Measurements from ENCODE around the gene MEGF11.

MEGF11 gene

DNA sequence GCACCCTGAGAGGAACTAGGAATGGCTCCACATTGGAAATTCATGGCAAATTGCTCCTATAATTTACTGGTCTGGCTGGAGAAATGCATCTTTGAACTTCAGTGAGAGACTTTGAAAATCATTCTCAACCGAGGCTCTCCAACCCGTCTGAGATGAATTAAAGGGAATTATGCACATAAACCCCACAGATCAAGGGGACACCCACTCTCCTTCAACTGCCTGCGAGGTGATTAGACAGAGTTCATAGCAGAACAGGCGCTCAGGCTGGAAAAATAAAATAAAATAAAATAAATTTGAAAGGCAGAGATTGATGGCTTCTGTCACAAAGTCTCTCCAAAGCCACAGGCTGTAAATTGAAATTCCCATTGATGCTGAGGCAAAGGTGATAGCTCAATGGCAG, 37.7 kb downstream of the MEGF11 start:
- no peak for DNase-seq (ENCODE audit: low read depth)

GRCh38 chr15:66214246-66214645, 39.3 kb downstream of the MEGF11 start:
- DNase-seq (ENCODE audit: low read depth) = no peak

GRCh38 chr15:66212563-66212921, 41.0 kb downstream of the MEGF11 start:
- DNase-seq (ENCODE audit: low read depth) = no peak

DNA sequence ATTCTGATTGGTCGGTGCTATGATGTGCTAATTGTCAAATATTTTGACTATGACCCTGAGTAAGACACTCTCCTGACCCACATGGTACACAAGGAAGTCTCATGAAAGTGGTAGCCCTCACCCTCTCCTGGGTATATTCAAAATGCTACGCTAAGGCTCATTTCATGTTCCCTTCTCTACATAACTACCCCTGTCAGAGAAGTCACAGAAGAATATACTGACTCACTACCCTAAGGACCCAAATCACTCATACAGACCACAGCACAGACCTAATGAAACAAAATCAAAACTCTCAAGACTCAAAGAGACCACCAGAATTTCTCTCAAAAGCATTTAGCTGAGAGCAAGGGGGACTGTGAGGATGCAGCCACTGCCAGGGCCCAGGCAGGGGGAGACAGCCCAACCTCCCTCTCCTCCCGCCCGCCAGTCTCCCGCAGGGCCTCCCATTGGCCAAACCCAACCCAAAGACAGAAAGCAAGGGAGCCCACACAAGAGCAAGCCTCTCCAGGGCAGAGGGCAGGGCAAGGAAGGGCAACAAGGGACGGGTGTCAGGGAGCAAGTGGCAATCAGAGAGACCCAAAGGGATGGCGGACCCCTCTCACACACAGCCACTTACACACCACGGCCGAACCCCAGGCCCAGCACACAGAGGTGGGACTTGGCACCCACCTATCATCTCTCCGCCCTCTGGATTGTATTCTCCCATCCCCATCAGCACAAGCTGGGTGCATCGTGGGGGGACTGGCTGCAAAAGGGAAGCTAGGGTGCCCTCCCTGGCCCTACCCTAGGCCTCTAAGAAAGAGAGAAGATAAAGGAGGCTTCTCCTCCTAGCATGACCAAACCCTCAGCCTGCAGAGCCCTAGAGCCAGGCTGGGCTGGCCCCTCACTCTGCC, 41.6 kb downstream of the MEGF11 start:
- no peak for DNase-seq (ENCODE audit: low read depth)

- DNase-seq (ENCODE audit: low read depth) = no peak
These were observed 42.9 kb downstream of the MEGF11 start for GRCh38 chr15:66210684-66211083.

DNA sequence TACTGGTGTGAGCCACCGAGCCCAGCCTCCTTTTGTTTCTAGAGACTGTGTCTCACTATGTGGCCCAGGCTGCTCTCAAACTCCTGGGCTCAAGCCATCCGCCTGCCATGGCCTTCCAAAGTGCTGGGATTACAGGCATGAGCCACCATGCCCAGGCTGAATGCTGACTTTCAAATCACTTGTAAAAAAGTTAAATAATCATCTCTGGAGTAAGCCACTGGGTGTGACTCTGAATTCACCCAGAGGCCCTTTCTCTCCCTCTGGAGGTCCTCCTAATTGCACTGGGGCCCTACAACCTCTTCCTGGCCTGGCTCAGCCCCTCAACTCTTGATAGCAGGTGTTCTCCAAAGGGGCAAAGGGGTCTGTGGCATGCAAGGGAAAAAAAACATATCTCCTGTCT, 54.8 kb downstream of the MEGF11 start:
- no peak for DNase-seq (ENCODE audit: low read depth)

DNA sequence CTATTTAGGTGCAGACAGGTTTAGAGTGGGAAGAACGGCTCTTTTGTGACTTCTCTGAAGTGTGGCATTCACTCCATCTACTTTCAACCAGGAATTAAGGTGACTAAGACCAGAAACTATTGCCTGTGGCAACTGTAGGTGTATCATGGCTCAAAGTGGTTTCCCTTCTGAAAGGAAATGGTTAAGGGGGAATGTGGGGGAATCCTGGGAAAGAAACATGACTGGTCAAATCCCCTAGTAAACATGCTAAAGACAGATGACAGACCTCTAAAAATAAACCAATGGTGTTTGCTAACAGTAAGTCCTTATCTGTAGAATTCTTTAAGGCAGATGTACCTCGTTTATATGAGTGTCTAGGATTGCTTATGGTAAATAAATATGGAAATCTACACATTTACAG, 56.9 kb downstream of the MEGF11 start:
- no peak for DNase-seq (ENCODE audit: low read depth)

- no peak for DNase-seq (ENCODE audit: low read depth)
These were observed 57.8 kb downstream of the MEGF11 start for GRCh38 chr15:66195621-66196230.

GRCh38 chr15:66193066-66193465, 60.5 kb downstream of the MEGF11 start:
- DNase-seq (ENCODE audit: low read depth) = no peak

GRCh38 chr15:66190746-66191145, 62.8 kb downstream of the MEGF11 start:
- DNase-seq (ENCODE audit: low read depth) = no peak

GRCh38 chr15:66189291-66189690, 64.3 kb downstream of the MEGF11 start:
- DNase-seq (ENCODE audit: low read depth) = no peak

DNA sequence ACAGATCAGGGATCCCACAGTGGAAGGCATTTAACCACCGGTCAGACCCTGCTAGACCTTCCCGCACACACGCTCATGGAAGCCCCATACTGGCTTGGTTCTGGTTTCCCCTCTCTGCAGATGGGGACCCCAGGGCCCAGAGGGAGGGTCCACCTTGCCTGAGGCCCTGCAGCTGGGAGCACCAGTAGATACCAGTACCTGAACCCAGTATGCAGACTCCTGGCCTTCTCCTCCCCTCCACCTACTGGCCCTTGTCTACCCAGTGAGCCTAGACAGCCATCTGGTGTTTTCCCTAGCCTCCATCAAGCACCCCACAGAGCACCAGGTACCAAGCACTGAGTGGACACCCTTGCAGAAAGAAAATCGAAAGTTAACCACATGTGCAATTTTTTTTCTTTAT, 65.1 kb downstream of the MEGF11 start:
- DNase-seq (ENCODE audit: low read depth) = no peak

DNA sequence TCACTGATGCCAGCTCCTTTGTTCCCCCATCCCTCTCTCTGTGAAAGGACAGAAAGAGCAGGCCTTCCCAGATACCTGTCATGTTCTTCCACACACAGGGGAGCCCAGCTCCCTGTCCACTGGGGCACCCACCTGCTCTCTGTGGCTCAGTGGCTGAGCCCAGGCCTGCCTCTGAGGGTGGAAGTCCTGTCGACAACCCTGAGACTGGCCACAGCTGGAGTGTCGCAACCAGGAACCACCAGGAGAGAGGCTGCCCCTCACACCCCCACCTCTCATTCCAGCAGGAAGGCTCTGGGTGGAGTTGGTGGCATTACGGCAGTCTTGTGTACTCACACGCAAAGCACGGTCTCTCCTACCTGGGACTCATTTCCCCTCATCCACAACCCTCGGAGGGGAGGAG, 66.3 kb downstream of the MEGF11 start:
- DNase-seq (ENCODE audit: low read depth) = no peak

- no peak for DNase-seq (ENCODE audit: low read depth)
These were observed 67.3 kb downstream of the MEGF11 start for GRCh38 chr15:66186049-66186825.

DNA sequence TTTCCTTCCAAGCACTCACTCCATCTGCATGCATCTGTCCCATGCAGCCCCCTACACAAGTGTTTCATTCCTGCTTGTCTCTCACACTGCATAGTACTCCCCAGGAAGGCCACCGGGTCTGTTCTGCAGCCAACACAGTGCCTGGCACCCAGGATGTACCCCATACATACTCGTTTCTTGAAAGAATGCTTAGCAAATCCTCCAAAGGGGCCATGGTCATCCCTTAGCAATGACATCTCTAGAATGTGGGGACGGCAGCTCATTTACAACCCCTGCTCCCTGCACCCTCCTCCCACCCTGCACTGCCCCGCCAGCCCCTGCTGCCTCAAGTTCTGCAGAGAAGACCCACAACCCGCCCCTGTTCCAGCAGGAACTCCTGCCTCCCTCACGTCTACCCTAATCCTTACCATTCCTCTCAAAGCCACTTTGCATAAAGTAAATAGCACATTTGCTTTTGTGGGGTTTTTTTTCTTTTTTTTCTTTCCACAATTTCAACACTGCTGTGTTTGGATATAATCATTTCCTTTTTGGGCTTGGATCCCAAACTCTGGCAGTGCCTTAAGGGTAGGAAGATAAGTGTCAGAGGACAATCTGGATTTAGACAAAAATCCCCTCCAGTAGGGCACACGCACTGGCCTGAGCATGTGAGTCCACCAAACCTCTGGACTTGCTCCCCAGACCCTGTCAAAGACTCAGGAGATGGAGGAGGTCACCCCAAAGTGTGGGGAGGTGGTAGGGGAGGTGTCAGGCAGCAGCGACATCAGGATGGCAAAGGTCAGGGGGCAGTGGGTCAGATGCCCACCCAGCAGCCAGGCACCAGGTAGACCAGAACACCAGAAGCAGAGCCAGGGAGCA, 68.4 kb downstream of the MEGF11 start:
- DNase-seq (ENCODE audit: low read depth) = no peak

DNA sequence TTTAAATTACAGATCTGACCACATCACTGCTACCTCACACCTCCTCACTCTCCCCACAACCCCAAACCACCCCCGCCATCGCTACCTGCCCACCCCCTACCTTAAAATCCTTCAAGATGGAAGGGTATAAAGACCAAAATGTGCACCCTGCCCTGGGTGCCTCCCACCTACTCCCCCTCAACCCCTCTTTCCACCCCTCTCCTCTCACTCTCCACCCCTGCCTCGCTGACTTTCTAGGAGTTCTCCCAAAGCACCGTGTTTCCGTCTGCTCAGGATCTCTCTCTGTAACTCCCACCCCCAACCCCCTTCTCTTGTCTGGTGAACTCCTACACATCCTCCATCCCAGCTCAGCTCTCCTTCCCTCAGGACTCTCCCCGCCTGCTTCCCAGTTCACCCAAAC, 69.1 kb downstream of the MEGF11 start:
- DNase-seq (ENCODE audit: low read depth) = no peak

- DNase-seq (ENCODE audit: low read depth) = no peak
These were observed 72.9 kb downstream of the MEGF11 start for GRCh38 chr15:66180531-66181097.

DNA sequence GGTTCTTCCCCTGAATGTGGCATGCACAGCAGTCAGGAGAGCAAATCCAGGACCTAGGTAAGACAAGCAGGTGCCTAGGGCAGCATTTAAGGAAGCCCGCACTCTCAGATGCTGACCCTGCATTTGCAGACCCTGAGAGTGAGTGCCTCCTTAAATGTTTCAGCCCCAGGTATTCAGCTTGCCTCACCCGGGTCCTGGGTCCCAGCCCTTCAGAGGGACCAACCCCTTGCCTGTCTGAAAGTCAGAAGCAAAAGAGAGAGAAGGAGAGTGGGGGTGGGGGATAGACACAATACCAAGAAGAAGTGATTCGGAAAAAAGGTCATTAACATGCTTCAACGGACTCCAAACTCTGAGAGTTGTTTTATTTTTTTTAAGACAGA, 75.0 kb downstream of the MEGF11 start:
- DNase-seq (ENCODE audit: low read depth) = no peak

GRCh38 chr15:66172324-66172980, 81.1 kb downstream of the MEGF11 start:
- no peak for DNase-seq (ENCODE audit: low read depth)

DNA sequence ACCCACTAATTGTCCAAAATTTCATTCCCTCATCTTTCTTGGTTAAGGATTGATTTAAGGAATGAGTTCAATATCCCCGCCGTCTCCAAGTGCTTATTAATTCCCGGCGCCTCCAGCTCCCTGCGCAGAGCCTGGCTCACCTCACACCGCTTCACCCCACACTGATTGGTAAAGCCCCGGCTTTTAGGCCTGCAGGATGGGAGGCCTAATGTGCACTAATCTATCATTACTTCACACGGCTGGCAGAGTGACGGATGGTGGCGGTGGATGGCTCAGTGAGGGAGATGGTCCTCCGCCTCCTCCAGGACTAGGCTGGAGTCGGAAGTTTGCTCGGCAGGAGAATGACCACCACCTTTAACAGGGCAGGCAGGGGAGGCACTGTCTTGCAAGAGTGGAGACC, 81.7 kb downstream of the MEGF11 start:
- no peak for DNase-seq (ENCODE audit: low read depth)

- no peak for DNase-seq (ENCODE audit: low read depth)
These were observed 82.8 kb downstream of the MEGF11 start for GRCh38 chr15:66170716-66171115.

Measured in stimulated activated CD8-positive, alpha-beta memory T cell treated with anti-CD3 and anti-CD28 coated beads, Interleukin-7, amount 100 ng/mL, for 24 hours (primary cell).